Measurements from ENCODE around the gene NRXN3. TPM values are rescaled to one million over a fixed set of nuclear protein-coding genes. Genes with fewer than 3 reads are reported as not detected.

The NRXN3 gene
- polyA plus RNA-seq, 1 donor (not counting 4 experiments of a cell fraction or from before 2014, with no cell fraction given), result 0.89 TPM

GRCh38 chr14:79082883-79083282, 912.7 kb downstream of the NRXN3 start:
- no peak for FAIRE-seq
- TF ChIP-seq CTCF (optimal IDR thresholded peaks at IDR 0.05 in 1 of 3, IDR thresholded peaks at IDR 0.05 in 1 of 3, conservative IDR thresholded peaks at IDR 0.05 in 1 of 3; ENCODE audit: extremely low read depth in 1 of 3, insufficient read depth in 2 of 3, low read length in 3 of 3) (no peak), EZH2 (IDR thresholded peaks at IDR 0.05; ENCODE audit: low read length) (no peak)

GRCh38 chr14:79083356-79083755, 913.2 kb downstream of the NRXN3 start:
- Histone ChIP-seq H3K4me1 (ENCODE audit: control insufficient read depth, extremely low read depth, insufficient read depth, low read length) (no peaks in the 10 kb centered on the region), H3K27ac (ENCODE audit: control insufficient read depth, insufficient read depth, low read length) (no peak overlapping the region), H3K9ac (ENCODE audit: control insufficient read depth, extremely low read depth, insufficient read depth, low read length) (no peak overlapping the region), H3K9me3 (ENCODE audit: control insufficient read depth, low read depth, low read length) (no peaks in the 10 kb centered on the region), H4K20me1 (ENCODE audit: control insufficient read depth, extremely low read depth, insufficient read depth, low read length) (no peaks in the 10 kb centered on the region), H3K9me1 (ENCODE audit: control insufficient read depth, extremely low read depth, insufficient read depth, low read length) (no peaks in the 10 kb centered on the region), H3K4me3 (ENCODE audit: control insufficient read depth in 2 of 3, extremely low read depth in 1 of 3, insufficient read depth in 2 of 3, low read depth in 1 of 3, low read length in 3 of 3) (no peak overlapping the region), H3K36me3 (ENCODE audit: control insufficient read depth in 2 of 2, extremely low read depth in 1 of 2, insufficient read depth in 2 of 2, low read length in 2 of 2) (no peaks in the 10 kb centered on the region), H3K27me3 (ENCODE audit: control insufficient read depth, extremely low read depth, insufficient read depth, low read length) (no peaks in the 10 kb centered on the region), H3K79me2 (ENCODE audit: control insufficient read depth, insufficient read depth, low read length) (no peaks in the 10 kb centered on the region), H2AFZ (ENCODE audit: control insufficient read depth, low read length) (no peak overlapping the region), H3K4me2 (ENCODE audit: control insufficient read depth, extremely low read depth, insufficient read depth, low read depth, low read length) (no peak overlapping the region)
- FAIRE-seq (no peak), DNase-seq (ENCODE audit: low read depth, low spot score) (no peak)
- TF ChIP-seq EZH2 (IDR thresholded peaks at IDR 0.05; ENCODE audit: low read length) (no peak), CTCF (optimal IDR thresholded peaks at IDR 0.05 in 1 of 3, IDR thresholded peaks at IDR 0.05 in 1 of 3, conservative IDR thresholded peaks at IDR 0.05 in 1 of 3; ENCODE audit: extremely low read depth in 1 of 3, insufficient read depth in 2 of 3, low read length in 3 of 3) (no peak)
- dilution Hi-C loops (cut with MboI; ENCODE audit: extremely low pct_ligation_motif_present, low sequenced_read_pairs), result no loop called here

More at GRCh38 chr14:79082883-79083282, 912.7 kb downstream of the NRXN3 start:
- no peaks in the 10 kb centered on the region for H3K9me1 ChIP-seq (ENCODE audit: control insufficient read depth, extremely low read depth, insufficient read depth, low read length)
- H2AFZ ChIP-seq (ENCODE audit: control insufficient read depth, low read length), result no peak overlapping the region
- no peaks in the 10 kb centered on the region for H3K79me2 ChIP-seq (ENCODE audit: control insufficient read depth, insufficient read depth, low read length)
- dilution Hi-C loops (cut with MboI; ENCODE audit: extremely low pct_ligation_motif_present, low sequenced_read_pairs), result no loop called here
- no peaks in the 10 kb centered on the region for H3K27me3 ChIP-seq (ENCODE audit: control insufficient read depth, extremely low read depth, insufficient read depth, low read length)
- no peak overlapping the region for H3K27ac ChIP-seq (ENCODE audit: control insufficient read depth, insufficient read depth, low read length)
- no peaks in the 10 kb centered on the region for H3K4me1 ChIP-seq (ENCODE audit: control insufficient read depth, extremely low read depth, insufficient read depth, low read length)
- no peak overlapping the region for H3K4me2 ChIP-seq (ENCODE audit: control insufficient read depth, extremely low read depth, insufficient read depth, low read depth, low read length)
- no peaks in the 10 kb centered on the region for H3K36me3 ChIP-seq (ENCODE audit: control insufficient read depth in 2 of 2, extremely low read depth in 1 of 2, insufficient read depth in 2 of 2, low read length in 2 of 2)
- no peak overlapping the region for H3K4me3 ChIP-seq (ENCODE audit: control insufficient read depth in 2 of 3, extremely low read depth in 1 of 3, insufficient read depth in 2 of 3, low read depth in 1 of 3, low read length in 3 of 3)
- H4K20me1 ChIP-seq (ENCODE audit: control insufficient read depth, extremely low read depth, insufficient read depth, low read length), result no peaks in the 10 kb centered on the region
- DNase-seq (ENCODE audit: low read depth, low spot score), result no peak
- H3K9me3 ChIP-seq (ENCODE audit: control insufficient read depth, low read depth, low read length), result no peaks in the 10 kb centered on the region
- no peak overlapping the region for H3K9ac ChIP-seq (ENCODE audit: control insufficient read depth, extremely low read depth, insufficient read depth, low read length)
